Esophagus squamous epithelium (tissue), 4 donors: ENCODE data around the gene KIRREL2.

Experiments
- CTCF ChIP-seq, 6 experiments: fragments of 450-650 bp in 4 of 6; fragments of 200-600 bp in 2 of 6; sonication (generic) in 2 of 6; IDR thresholded peaks; one replicate each; pipeline ENCODE4 v1.5.1; 2016 to 2019; ENCODE audit warnings: antibody characterized with exemption in 6 of 6, mild to moderate bottlenecking in 4 of 6, moderate library complexity in 4 of 6
- POLR2A ChIP-seq, 4 donors: fragments of 450-650 bp; IDR thresholded peaks; one replicate each; pipeline ENCODE4 v1.6.1; 2017; ENCODE audit warnings: antibody characterized with exemption in 4 of 4, mild to moderate bottlenecking in 4 of 4, moderate library complexity in 3 of 4

GRCh38 chr19:35822579-35822978, 34.1 kb upstream of the KIRREL2 start:
- no peak for TF ChIP-seq CTCF (IDR thresholded peaks at IDR 0.05)
- TF ChIP-seq POLR2A (IDR thresholded peaks at IDR 0.05): no peak
